Activated naive CD4-positive, alpha-beta T cell treated with anti-CD3 and anti-CD28 coated beads for 36 hours (primary cell): ENCODE measurements around the gene MT1M. TPM values are rescaled to one million over a fixed set of nuclear protein-coding genes. Genes with fewer than 3 reads are reported as not detected.

ENCODE experiments used
- CTCF ChIA-PET: fragments of 350-600 bp; sonication (Branson Sonifier 250); formaldehyde crosslinking; loops from one replicate; lab custom pipeline; 2021; ENCODE audit warnings: antibody characterized with exemption; lab: Charles Lee
- DNase-seq: peaks from one replicate; pipeline ENCODE4 v3.0.0-alpha.2; 2020
- H3K27ac Mint-ChIP-seq: one replicate; pipeline ENCODE4 v1.8.0; 2021; ENCODE audit warnings: mild to moderate bottlenecking, mixed read lengths
- H3K27me3 Mint-ChIP-seq: one replicate; pipeline ENCODE4 v1.8.0; 2021; ENCODE audit warnings: low read depth, mixed read lengths
- H3K36me3 Mint-ChIP-seq: one replicate; pipeline ENCODE4 v1.8.0; 2021; ENCODE audit warnings: low read depth, mixed read lengths
- H3K4me1 Mint-ChIP-seq: one replicate; pipeline ENCODE4 v1.8.0; 2021; ENCODE audit warnings: low read depth, mixed read lengths
- H3K4me3 Mint-ChIP-seq: one replicate; pipeline ENCODE4 v1.8.0; 2021; ENCODE audit warnings: mild to moderate bottlenecking, moderate library complexity, mixed read lengths
- H3K9me3 Mint-ChIP-seq: one replicate; pipeline ENCODE4 v1.8.0; 2021; ENCODE audit warnings: mixed read lengths
- intact Hi-C: fragments of 100-400 bp; cut with micrococcal nuclease; formaldehyde crosslinking; loops from one replicate; pipeline ENCODE4 v1.15.1; 2023
- total RNA-seq, 2 experiments: library from RNA; stranded (reverse); gene quantifications; one replicate each; pipeline ENCODE4 v1.2.3, GENCODE V29; 2021

MT1M gene
- total RNA-seq, 2 experiments from 2014 or later, result not detected

DNA sequence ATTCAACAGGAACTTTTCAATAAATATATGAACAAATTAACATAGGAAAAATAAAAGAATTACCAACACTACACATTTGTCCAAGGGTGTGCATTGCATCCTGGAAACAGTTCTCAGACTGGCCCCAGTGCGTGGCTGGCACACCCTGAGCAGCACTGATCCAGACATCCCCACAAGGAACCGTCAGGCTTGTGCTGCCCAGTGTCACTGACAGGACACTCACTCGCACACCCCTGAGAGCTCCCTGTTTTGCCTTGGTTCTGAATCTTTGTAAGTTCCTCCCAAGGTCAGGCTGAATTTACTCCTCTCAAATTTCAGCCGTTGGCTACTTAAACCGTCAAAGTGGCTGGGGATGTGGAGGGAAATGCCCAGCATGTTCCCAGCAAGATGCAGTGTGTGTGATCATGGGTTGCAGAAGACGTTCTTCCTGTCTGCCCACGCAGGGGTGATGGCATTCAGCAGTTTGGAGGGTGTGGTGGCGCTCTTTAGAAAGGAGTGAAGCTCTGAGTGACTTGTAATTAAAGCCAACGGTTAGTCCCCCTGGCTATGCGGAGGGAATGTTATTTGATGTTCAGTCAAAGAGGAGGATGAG, 22.3 kb upstream of the MT1M start:
- DNase-seq, result peak; percentile 94
- CTCF ChIA-PET, result interaction anchor here (0.7 to 3.5 kb wide), 5 partner anchors 10 to 92 kb away, joined by 3 to 12 read pairs (median 3); no protein-coding TSS in a partner anchor
- peaks cover 78% of the 10 kb centered on the region for H3K4me1 Mint-ChIP-seq
- H3K27ac Mint-ChIP-seq, result peak overlapping the region; percentile 88
- peak overlapping the region; percentile 88 for H3K4me3 Mint-ChIP-seq
- no peaks in the 10 kb centered on the region for H3K9me3 Mint-ChIP-seq
- no peaks in the 10 kb centered on the region for H3K36me3 Mint-ChIP-seq
- H3K27me3 Mint-ChIP-seq, result no peaks in the 10 kb centered on the region
- intact Hi-C loops, result loop anchor here (5.0 kb wide), 4 partner anchors 322 to 927 kb away; partner anchors contain the start of genes CCDC102A, HERPUD1 and NLRC5

DNA sequence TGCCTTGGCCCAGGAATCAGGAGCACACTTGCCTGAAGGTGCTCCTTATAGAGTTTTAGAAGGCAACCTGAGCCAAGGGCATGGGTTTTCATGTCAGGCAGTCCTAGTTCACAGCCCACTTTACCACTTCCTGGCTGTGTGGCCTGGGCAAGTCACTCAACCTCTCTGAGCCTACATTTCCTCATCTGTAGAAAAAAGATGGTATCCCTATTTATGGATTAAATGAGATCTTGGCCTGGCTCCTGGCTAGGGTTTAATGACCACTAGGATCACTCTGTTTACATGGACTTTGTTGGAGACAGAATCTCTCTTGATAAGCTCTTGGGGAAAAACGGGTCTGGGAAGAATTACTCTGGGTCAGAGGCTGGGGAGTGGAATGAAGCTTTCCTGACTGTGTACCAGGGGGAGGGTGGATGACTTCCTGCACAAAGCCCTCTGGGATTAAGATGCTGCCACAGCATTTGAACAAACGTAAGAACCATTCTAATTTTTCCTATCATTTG, 21.8 kb upstream of the MT1M start:
- Mint-ChIP-seq H3K4me3 (peak overlapping the region; percentile 88), H3K27me3 (no peaks in the 10 kb centered on the region), H3K9me3 (no peaks in the 10 kb centered on the region), H3K4me1 (peaks cover 81% of the 10 kb centered on the region), H3K27ac (peak overlapping the region; percentile 88), H3K36me3 (no peaks in the 10 kb centered on the region)
- CTCF ChIA-PET, result interaction anchor here (0.9 to 3.5 kb wide), 3 partner anchors 10 to 91 kb away, joined by 3 to 12 read pairs (median 3); no protein-coding TSS in a partner anchor
- intact Hi-C loops, result loop anchor here (5.0 kb wide), 4 partner anchors 322 to 927 kb away; partner anchors contain the start of genes CCDC102A, HERPUD1 and NLRC5
- DNase-seq, result no peak

DNA sequence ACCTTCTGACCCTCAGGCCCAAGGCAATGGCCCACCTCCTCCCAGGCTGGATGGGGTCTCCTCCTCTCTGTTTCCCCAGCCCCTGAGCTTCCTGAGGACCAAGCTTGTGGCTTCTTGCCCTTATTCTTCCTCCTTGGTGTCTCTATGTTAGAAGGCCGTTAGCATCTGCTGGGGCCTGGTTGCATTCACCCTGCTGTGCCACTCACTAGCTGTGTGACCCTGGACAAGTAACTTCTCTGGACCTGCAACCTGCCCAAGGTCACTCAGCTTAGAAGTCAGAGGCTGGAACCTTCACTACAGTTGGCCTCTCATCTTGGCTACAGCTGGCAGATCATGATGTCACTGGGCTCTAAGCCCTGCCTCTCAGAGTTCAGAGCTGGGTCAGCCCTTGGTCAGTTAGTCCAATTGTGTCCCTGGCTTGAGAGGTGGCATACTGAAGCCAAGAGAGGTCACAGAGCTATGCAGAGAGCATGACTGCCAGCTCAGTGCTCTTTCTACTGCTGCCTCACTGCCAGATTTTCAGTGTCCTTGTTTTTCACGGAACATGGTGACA, 21.1 kb upstream of the MT1M start:
- CTCF ChIA-PET, result interaction anchor here (0.7 to 3.5 kb wide), 3 partner anchors 11 to 576 kb away, joined by 3 to 12 read pairs (median 5); no protein-coding TSS in a partner anchor
- peaks cover 78% of the 10 kb centered on the region for H3K4me1 Mint-ChIP-seq
- no peaks in the 10 kb centered on the region for H3K36me3 Mint-ChIP-seq
- DNase-seq, result no peak
- peaks cover under 1% of the 10 kb centered on the region for H3K27me3 Mint-ChIP-seq
- H3K9me3 Mint-ChIP-seq, result no peaks in the 10 kb centered on the region
- intact Hi-C loops, result loop anchor here (5.0 kb wide), 4 partner anchors 321 to 926 kb away; partner anchors contain the start of genes CCDC102A, HERPUD1 and NLRC5
- peak overlapping the region; percentile 88 for H3K27ac Mint-ChIP-seq
- no peak overlapping the region for H3K4me3 Mint-ChIP-seq

DNA sequence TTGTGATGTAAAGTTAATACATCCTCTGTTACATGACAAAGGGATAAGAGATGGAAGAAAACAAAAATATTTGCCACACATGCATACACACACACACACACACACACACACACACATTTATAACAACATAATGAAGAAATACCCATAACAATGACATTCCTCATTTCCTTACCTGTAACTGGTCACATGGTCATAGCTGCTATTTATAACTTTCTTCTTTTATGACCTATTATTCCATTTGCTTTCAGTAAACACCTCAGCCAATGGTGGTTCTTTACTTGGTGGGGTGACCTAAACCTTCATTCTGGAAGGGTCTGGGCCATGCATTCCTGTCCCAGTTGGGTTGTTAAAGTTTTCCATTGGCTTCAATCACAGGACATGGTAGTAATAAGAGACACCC, 18.8 kb upstream of the MT1M start:
- H3K27me3 Mint-ChIP-seq, result peaks cover 16% of the 10 kb centered on the region
- H3K4me1 Mint-ChIP-seq, result peaks cover 68% of the 10 kb centered on the region
- H3K4me3 Mint-ChIP-seq, result no peak overlapping the region
- intact Hi-C loops, result loop anchor here (1.0 to 5.0 kb wide), 7 partner anchors 12 to 989 kb away; partner anchors contain the start of genes CCDC102A, HERPUD1, MT1E and NLRC5
- H3K9me3 Mint-ChIP-seq, result no peaks in the 10 kb centered on the region
- CTCF ChIA-PET, result interaction anchor here (3.5 kb wide), 1 partner anchor 88 kb away, joined by 12 read pairs; no protein-coding TSS in a partner anchor
- no peaks in the 10 kb centered on the region for H3K36me3 Mint-ChIP-seq
- H3K27ac Mint-ChIP-seq, result peak overlapping the region; percentile 73
- no peak for DNase-seq

DNA sequence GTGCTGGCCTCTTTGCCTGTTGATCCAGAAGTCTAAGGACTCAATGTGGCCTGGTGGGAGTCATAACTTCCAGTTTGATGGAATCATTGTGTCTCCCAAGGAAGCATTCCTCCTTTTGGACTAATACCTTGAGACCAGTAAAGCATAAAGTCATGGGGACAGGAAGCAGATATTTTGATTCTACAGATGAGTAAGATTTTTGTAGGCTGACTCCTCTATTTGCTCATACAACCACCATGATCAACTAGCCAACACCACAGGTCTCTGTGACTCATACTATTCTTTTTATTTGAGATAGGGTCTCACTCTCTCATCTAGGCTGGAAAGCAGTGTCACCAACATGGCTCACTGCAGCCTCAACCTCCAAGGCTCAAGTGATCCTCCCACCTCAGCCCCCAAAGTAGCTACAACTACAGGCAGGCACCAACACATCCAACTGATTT, 17.9 kb upstream of the MT1M start:
- Mint-ChIP-seq H3K27me3 (peaks cover 20% of the 10 kb centered on the region), H3K27ac (no peak overlapping the region), H3K9me3 (no peaks in the 10 kb centered on the region), H3K4me1 (peaks cover 59% of the 10 kb centered on the region), H3K36me3 (no peaks in the 10 kb centered on the region), H3K4me3 (no peak overlapping the region)
- CTCF ChIA-PET, result interaction anchor here (1.3 to 1.4 kb wide), 2 partner anchors 11 to 34 kb away, joined by 3 to 4 read pairs; no protein-coding TSS in a partner anchor
- intact Hi-C loops, result loop anchor here (1.0 to 5.0 kb wide), 7 partner anchors 11 to 988 kb away; partner anchors contain the start of genes CCDC102A, HERPUD1, MT1E and NLRC5
- DNase-seq, result peak; percentile 58

DNA sequence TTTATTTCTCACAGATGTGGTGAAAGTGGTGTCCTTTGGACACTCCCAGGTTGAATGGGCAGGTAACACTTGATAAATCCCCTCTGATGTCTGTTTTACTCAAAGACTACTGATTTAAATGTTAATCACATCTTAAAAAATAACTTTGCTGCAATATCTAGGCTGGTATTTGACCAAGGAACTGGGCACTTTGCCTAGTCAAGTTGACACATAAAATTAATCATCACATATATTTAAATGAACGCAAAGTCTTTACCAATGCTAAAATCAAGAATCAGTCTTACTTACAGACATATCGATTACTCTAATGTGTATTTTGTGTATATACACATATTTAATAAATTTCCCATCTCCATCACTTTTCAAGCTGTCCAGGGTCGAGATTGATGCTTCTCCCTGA, 17.1 kb upstream of the MT1M start:
- CTCF ChIA-PET, result interaction anchor here (1.3 to 1.4 kb wide), 2 partner anchors 12 to 35 kb away, joined by 3 to 4 read pairs; no protein-coding TSS in a partner anchor
- no peak for DNase-seq
- no peaks in the 10 kb centered on the region for H3K36me3 Mint-ChIP-seq
- H3K27ac Mint-ChIP-seq, result no peak overlapping the region
- peaks cover 20% of the 10 kb centered on the region for H3K27me3 Mint-ChIP-seq
- H3K4me3 Mint-ChIP-seq, result no peak overlapping the region
- peaks cover 52% of the 10 kb centered on the region for H3K4me1 Mint-ChIP-seq
- no peaks in the 10 kb centered on the region for H3K9me3 Mint-ChIP-seq
- intact Hi-C loops, result loop anchor here (2.0 kb wide), 1 partner anchor 987 kb away; no protein-coding TSS in a partner anchor

DNA sequence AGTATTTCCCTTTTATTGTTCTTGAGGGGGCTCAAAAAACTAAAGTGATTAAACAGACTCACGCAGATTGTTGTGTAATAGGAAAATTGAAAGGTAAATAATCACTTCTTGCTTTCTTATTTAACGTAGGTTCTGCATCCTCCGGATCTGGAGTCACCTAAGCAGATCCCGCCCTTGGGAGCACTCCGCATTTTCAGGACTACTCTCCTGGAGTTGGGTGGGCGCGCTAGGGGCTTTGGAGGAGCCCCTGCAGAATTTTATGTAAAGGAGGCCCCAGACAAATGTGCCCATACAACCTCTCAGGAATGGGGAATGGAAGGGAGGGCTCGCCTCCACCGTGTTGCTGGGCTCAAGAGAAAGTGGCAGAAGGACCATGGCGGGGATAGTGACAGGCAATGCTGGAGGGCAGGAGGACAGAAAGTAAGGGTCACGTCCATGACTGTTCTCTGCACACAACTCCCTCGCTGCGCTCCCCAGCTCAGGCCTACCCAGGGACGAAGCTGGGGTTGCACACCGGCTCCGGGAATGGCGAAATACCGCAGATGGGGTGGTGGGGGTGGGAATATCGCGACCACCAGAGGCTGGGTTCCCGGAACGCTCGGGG, 15.7 kb upstream of the MT1M start:
- H3K36me3 Mint-ChIP-seq, result no peaks in the 10 kb centered on the region
- DNase-seq, result no peak
- peak overlapping the region; percentile 38 for H3K4me3 Mint-ChIP-seq
- H3K27me3 Mint-ChIP-seq, result peaks cover 20% of the 10 kb centered on the region
- peaks cover 38% of the 10 kb centered on the region for H3K4me1 Mint-ChIP-seq
- CTCF ChIA-PET, result interaction anchor here (0.6 kb wide), 1 partner anchor 1155 kb away, joined by 3 read pairs; no protein-coding TSS in a partner anchor
- no peaks in the 10 kb centered on the region for H3K9me3 Mint-ChIP-seq
- H3K27ac Mint-ChIP-seq, result no peak overlapping the region
- intact Hi-C loops, result no loop called here

DNA sequence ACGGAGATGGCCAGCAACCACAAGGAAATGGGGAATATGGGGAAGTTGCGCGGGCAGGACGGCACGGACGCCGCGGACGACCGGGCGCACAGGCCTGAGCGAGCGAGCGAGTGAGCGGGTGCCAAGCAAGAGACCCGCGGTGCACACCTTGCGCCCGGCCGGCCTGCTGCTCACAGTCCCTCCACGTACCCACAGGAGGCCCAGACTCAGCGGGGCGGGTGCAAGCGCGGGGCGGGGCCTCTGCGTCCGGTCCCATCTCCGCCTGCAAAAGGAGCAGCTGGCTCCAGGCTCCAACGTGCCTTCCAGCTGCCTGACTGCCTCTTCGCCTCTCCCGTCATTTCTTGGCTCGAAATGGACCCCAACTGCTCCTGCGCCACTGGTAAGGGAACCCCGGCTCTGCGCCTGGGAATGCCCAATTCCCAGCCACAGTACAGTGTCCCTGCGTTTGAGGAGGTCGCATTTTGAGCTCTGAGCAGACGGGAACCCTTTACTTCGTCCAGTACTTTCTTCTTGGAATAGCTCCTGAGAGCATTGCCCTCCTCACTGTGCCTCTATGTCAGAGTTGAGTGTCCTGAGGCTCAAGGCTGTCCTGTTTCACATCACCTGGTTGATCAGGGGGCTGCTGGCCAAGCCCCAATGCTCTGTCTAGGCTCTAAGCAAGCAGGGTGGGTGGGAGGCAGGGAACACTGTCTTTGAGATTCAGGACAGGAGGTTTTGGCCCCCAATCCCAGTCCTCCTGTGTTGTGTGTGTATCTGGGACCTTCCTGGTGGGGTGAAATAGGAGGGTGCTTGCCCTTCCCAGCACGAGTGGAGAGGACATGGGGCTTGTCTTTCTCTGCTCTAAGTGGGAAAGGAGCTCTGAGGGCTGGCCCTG, 15.0 kb upstream of the MT1M start:
- Mint-ChIP-seq H3K27me3 (peaks cover 20% of the 10 kb centered on the region), H3K27ac (no peak overlapping the region), H3K9me3 (no peaks in the 10 kb centered on the region), H3K36me3 (no peaks in the 10 kb centered on the region), H3K4me1 (peaks cover 34% of the 10 kb centered on the region), H3K4me3 (peak overlapping the region; percentile 38)
- CTCF ChIA-PET, result interaction anchor here (1.0 kb wide), 1 partner anchor 84 kb away, joined by 3 read pairs; no protein-coding TSS in a partner anchor
- intact Hi-C loops, result no loop called here
- DNase-seq, result peak; percentile 71

DNA sequence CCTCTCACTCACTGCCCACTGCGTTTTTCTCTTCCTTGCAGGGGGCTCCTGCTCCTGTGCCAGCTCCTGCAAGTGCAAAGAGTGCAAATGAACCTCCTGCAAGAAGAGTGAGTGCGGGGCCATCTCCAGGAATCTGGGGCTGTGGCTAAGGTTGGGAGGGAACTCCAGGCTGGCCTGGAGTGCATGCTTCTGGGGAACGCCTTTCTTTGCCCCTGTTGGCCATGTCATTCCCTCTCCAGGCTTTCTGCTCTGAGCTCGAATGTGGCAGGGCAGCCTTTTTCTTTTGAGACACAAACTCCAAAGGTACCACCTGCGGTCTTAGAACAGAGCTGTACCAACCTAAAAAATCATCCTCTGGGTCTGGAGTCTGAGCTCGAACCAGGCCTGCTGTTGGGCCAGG, 14.3 kb upstream of the MT1M start:
- peaks cover 30% of the 10 kb centered on the region for H3K4me1 Mint-ChIP-seq
- no peaks in the 10 kb centered on the region for H3K9me3 Mint-ChIP-seq
- no peaks in the 10 kb centered on the region for H3K36me3 Mint-ChIP-seq
- no peak for DNase-seq
- intact Hi-C loops, result no loop called here
- H3K27me3 Mint-ChIP-seq, result peaks cover 20% of the 10 kb centered on the region
- no peak overlapping the region for H3K27ac Mint-ChIP-seq
- no peak overlapping the region for H3K4me3 Mint-ChIP-seq
- CTCF ChIA-PET, result interaction anchor here (1.0 kb wide), 1 partner anchor 84 kb away, joined by 3 read pairs; no protein-coding TSS in a partner anchor

DNA sequence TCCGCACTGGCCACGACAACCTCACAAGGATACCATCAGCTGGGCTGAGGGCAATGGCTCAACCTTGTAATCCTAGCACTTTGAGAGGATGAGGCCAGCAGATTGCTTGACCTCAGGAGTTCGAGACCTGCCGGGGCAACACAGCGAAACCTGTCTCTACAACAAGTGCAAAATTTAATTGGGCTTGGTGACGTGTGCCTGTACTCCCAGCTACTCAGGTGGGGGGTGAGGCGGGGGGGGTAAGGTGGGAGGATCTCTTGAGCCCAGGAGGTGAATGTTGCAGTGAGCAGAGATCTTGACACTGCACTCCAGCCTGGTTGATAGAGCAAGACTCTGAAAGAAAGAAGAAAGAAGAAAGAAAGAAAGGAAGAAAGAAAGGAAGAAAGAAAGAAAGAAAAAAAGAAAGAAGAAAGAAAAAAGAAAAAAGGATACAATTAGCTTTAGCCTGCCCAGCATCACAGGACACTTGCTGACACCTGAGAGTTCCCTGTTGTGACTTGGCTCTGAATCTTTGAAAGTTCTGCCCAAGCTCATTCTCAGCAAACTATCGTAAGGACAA, 12.0 kb upstream of the MT1M start:
- no peak overlapping the region for H3K27ac Mint-ChIP-seq
- peaks cover 15% of the 10 kb centered on the region for H3K4me1 Mint-ChIP-seq
- CTCF ChIA-PET, result no interaction called here
- H3K36me3 Mint-ChIP-seq, result no peaks in the 10 kb centered on the region
- no peak overlapping the region for H3K4me3 Mint-ChIP-seq
- no peak for DNase-seq
- peaks cover 28% of the 10 kb centered on the region for H3K27me3 Mint-ChIP-seq
- intact Hi-C loops, result no loop called here
- no peaks in the 10 kb centered on the region for H3K9me3 Mint-ChIP-seq
